Omental fat pad (tissue), 4 donors: Measurements from ENCODE around the gene MARCHF11. TPM values are rescaled to one million over a fixed set of nuclear protein-coding genes. Genes with fewer than 3 reads are reported as not detected.

Source experiments
- ATAC-seq: fragments of 150-250 bp; one replicate; pipeline ENCODE4 v1.9.1; 2016; ENCODE audit warnings: mild to moderate bottlenecking, moderate library complexity; ENCODE audit not compliant: low FRiP score
- DNase-seq: peaks from one replicate; pipeline ENCODE4 v3.0.0-alpha.2; 2019; ENCODE audit warnings: low spot score
- CTCF ChIP-seq, 3 donors: fragments of 450-650 bp; IDR thresholded peaks; one replicate each; pipeline ENCODE4 v1.5.1; 2016 to 2017; ENCODE audit warnings: antibody characterized with exemption in 3 of 3, mild to moderate bottlenecking in 3 of 3, moderate library complexity in 2 of 3
- total RNA-seq, 4 donors: library from RNA; depleted of rRNA; stranded (reverse); fragments of >200 nt; gene quantifications; one replicate each; pipeline ENCODE4 v1.1.0, GENCODE V29; 2016

Gene MARCHF11
- total RNA-seq, 4 donors from 2014 or later: not detected

- TF ChIP-seq CTCF (IDR thresholded peaks at IDR 0.05): no peak
- no peak for ATAC-seq
- DNase-seq: no peak
Observed at GRCh38 chr5:16169550-16169949, 10.0 kb downstream of the MARCHF11 start.

GRCh38 chr5:16160706-16161105 is 18.9 kb downstream of the MARCHF11 start:
- ATAC-seq (no peak), DNase-seq (no peak)
- no peak for TF ChIP-seq CTCF (IDR thresholded peaks at IDR 0.05)

GRCh38 chr5:16159636-16160035 is 20.0 kb downstream of the MARCHF11 start:
- no peak for ATAC-seq
- no peak for DNase-seq
- TF ChIP-seq CTCF (IDR thresholded peaks at IDR 0.05): no peak

- DNase-seq (no peak), ATAC-seq (no peak)
- TF ChIP-seq CTCF (IDR thresholded peaks at IDR 0.05): no peak
Observed at GRCh38 chr5:16156152-16156551, 23.4 kb downstream of the MARCHF11 start.

GRCh38 chr5:16152601-16153568 is 26.7 kb downstream of the MARCHF11 start:
- no peak for TF ChIP-seq CTCF (IDR thresholded peaks at IDR 0.05)
- DNase-seq: no peak
- no peak for ATAC-seq

- DNase-seq: no peak
- no peak for ATAC-seq
- no peak for TF ChIP-seq CTCF (IDR thresholded peaks at IDR 0.05)
Observed at GRCh38 chr5:16149621-16150020, 30.0 kb downstream of the MARCHF11 start.
